Gastrocnemius medialis (tissue), 4 donors: ENCODE data around the gene PLXNA2.

Source experiments
- CTCF ChIP-seq, 5 experiments: fragments of 450-650 bp in 3 of 5; fragments of 200-600 bp in 2 of 5; sonication (generic) in 2 of 5; IDR thresholded peaks in 4 of 5; conservative IDR thresholded peaks in 1 of 5; 1 replicate in 4 of 5; 2 replicates in 1 of 5; pipeline ENCODE4 v1.5.1; 2016 to 2019; ENCODE audit warnings: antibody characterized with exemption in 5 of 5, mild to moderate bottlenecking in 3 of 5, moderate library complexity in 3 of 5
- POLR2A ChIP-seq, 2 donors: fragments of 450-650 bp; IDR thresholded peaks; one replicate each; pipeline ENCODE4 v1.6.1; 2017; ENCODE audit warnings: antibody characterized with exemption in 2 of 2, mild to moderate bottlenecking in 2 of 2, moderate library complexity in 2 of 2

- TF ChIP-seq POLR2A (IDR thresholded peaks at IDR 0.05) (no peak), CTCF (IDR thresholded peaks at IDR 0.05 in 4 of 5, conservative IDR thresholded peaks at IDR 0.05 in 1 of 5) (no peak)
Measured at GRCh38 chr1:208054911-208055379, 189.2 kb downstream of the PLXNA2 start.
